ENCODE results near the gene INA.

GRCh38 chr10:103265717-103266329, 11.1 kb upstream of the INA start:
- TF ChIP-seq POLR2A (IDR thresholded peaks at IDR 0.05; ENCODE audit: low read length) (no peak), GATA1 (IDR thresholded peaks at IDR 0.05; ENCODE audit: low read depth, low read length) (no peak)
